AG20443 (cell line): Measurements from ENCODE around the gene MORN1.

Source experiments
- DNase-seq: peaks from one replicate; pipeline ENCODE4 v3.0.0; 2012; ENCODE audit warnings: low spot score, mixed read lengths

MORN1 gene

GRCh38 chr1:2272686-2273400, 118.5 kb downstream of the MORN1 start:
- no peak for DNase-seq

DNA sequence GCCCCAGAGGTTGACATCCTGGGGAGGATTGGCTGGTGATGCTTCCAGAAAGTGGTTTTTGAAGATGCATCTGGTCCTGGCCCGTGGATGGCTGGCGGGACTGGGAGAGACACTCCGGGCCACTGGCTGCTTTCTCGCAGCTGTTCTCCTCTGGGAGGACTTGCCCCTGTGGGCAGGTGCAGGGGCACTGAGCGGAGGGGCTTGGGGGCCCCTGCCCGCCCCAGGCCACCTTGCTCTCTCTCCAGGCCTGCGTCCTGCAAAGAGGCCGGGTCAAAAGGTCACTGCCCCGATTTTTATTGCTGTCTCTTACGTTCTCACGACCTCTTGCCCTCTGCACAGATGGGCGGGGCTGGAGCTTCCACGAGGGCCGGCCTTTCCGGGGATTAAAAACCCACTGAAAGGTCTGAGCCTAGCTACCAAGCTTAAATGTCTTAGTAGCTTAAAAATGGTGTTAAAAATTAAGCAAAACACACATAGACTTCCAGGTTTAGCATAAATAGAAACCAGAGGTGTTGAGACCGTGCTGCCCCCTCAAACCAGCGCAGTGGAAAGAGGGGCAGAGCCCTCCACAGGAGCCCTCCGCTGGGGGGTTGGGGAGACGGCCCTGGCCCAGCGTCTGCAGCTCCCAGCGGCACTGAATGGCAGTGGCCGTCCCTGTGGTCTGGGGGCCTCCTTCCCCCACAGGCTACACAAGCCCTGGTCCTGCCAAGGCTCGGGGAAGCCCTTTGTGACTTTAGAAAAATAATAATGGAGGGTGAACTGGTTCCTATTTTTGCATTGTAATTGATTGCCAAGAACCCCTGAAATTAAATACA, 119.3 kb downstream of the MORN1 start:
- DNase-seq, result no peak
